HG02642 (cell line): Measurements from ENCODE around the gene PMS1.
"Not testable (repeated sequence)": the region's sequence is repeated elsewhere in the genome, so short reads cannot be mapped to it uniquely, and the experiment has no call there.

Source experiments
- ATAC-seq: cut with Tn5 transposase; IDR thresholded peaks from one replicate; pipeline ENCODE4 v1.9.1; 2021; ENCODE audit warnings: mild to moderate bottlenecking; ENCODE audit not compliant: unreplicated experiment, poor library complexity

PMS1 gene

DNA sequence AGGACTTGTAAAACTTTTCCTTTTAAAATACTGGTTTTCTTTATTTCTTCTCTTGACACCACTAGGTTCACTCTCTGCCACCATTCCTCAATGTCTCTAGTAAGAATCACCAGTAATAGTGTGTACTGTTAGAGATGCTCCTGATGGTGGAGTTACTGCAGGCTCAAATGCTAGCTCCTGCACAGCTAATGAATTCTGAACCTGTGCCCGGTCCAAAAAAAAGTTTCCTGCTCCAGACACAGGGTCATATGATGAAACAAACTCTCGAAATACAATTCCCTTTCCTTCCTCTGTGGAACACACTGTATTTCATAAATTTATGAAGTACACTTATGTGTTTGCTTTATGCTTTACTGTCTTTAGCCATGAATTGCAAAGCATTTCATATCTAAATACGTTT, 19.2 kb downstream of the PMS1 start:
- ATAC-seq, result no peak

DNA sequence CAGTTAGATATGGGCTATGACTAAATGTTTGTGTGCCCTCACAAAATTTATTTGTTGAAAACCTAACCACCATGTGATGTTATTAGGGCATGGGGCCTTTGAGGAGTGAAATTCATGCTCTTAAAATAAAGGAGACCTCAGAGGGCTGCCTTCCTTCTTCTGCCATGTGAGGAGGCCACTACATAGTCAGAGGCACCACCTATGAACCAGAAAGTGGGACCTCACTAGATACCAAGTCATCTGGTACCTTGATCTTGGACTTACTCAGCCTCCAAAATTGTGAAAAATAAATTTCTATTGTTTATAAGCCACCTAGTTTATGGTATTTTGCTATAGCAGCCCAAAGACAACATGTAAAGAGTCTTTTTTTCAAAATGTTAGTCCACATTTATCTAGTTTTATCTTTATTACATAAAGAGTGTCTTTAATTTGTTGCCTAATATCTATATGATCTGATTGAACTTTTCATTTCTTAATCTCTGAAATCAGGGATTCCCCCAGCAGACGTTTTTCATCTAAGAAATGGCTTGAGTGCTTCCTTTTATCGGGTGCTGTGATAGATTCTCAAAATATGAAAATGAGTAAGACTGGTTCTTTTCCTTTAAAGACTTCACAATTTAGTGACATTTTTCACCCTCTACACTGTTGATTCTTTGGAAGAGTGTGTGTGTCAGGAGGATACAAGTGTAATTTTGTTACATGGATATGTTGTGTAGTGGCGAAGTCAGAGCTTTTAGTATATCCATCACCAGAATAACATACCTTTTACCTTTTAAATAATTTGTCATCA, 34.2 kb downstream of the PMS1 start:
- no peak for ATAC-seq

DNA sequence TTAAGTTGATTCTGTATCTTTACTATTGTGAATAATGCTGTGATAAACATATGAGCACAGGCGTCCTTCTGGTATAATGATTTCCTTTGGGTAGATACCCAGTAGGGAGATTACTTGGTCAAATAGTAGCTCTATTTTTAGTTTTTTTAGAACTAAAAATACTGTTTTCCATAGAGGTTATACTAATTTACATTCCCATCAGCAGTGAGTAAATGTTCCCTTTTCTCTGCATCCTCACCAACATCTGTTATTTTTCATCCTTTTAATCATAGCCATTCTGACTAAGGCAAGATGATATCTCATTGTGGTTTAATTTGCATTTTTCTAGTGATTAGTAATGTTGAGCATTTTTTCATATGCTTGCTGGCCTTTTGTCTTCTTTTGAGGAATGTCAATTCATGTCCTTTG, 35.1 kb downstream of the PMS1 start:
- ATAC-seq, result no peak

DNA sequence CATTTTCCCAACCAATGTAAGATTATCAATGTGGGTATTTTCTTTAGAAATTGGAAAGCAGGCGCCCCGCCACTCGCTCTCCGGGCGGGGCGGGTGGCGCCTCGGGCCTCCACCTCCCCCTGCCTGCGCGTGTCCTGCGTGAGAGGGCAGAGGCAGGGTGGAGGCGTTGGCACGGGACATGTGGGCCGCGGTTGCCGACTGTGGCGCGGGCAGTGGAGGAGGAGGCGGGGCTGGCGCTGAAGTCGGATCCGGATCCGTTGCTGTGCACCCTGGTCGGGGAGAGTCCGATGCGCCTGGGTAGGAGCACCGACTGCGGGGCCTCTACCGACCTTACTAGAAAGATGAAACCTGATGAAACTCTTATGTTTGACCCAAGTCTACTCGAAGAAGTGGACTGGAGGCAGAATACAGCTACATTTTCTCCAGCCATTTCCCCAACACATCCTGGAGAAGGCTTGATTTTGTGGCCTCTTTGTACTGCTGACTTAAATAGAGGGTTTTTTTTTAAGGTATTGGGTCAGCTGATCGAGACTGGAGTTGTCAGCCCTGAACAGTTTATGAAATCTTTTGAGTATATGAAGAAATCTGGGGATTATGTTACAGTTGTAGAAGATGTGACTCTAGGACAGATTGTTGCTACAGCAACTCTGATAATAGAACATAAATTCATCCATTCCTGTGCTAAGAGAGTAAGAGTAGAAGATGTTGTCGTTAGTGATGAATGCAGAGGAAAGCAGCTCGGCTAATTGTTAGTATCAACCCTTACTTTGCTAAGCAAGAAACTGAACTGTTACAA, 37.9 kb downstream of the PMS1 start:
- ATAC-seq, result no peak

DNA sequence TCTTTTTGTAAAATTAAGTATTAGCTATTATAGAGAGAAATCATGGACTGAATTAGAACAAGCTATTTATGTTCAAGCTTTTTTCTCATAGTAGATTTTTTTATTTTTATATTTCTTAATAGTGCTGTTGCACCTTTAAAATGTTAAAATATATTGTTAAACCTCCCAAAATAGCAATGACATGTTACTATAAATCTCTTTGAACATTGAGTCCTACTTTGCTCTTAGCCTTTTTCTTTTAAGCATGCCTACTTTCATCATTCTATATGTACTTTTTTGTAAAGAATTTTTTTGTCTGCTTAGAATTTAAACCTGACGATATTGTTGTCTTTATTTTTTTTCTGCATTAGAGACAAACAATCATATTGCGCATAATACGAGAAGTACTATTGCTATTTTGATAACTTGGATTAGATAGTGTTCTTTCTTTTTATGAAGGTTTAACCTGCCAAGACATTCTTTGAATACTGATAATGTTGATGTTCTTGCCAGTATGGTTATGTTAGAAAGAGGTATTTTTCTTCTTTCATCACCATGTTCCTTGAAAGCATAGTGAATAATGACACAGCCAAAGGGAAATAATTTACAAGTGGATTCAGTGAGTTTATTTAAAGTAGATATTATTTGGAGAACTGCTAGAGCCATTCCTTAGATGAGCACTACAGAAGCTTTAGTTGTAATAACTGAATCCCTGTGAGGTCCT, 40.6 kb downstream of the PMS1 start:
- no peak for ATAC-seq

DNA sequence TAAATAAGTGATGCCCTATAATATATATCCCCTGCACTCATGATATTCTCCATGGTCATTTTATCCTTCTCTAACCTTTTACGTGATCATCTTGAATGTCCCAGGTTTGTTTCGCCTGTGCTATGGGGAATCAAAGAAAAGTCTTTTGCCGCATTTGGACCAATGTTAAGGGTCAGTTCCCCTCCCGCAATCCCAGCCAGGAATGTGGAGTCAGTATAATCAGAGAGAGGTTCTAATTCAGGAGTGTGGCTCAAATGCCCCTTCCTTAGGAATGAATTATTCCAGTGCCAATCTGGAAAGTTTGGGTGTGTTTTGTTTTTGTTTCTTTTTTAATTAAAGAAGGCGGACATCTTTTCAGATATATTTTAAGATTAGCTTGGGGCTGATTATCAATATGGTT, 41.8 kb downstream of the PMS1 start:
- ATAC-seq, result no peak

DNA sequence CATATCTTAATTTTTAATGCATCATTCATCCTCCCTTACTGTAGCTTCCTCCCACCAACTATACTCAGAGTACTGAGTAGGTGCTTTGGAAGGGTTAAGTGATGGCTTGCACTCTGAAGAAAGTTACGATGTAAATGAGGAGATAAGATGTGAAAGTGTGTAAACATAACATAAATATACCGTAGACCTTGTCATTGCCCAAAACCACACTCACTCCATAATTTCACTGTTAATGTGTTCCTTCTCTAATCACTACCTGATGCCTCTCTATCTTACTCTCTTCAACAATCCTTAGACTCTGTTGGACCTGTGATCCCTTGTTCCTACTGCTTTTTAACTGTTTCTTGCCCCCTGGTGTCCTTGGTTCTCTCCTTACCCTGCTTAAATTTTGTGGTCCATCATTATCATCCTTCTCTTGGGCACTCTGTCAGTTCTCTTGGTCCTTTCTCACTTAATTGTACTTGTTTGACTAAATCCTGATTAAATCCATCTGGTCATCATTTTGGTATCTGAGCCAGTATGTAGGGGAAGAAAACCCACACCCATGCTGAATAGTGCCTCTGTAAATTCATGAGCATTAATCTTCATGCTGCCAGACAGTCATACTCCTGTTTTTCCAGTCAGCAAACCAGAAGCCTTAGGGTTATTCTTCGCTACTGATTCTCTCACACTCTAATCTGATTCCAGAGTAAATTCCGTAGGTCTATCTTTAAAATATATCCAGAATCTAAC, 45.0 kb downstream of the PMS1 start:
- no peak for ATAC-seq

DNA sequence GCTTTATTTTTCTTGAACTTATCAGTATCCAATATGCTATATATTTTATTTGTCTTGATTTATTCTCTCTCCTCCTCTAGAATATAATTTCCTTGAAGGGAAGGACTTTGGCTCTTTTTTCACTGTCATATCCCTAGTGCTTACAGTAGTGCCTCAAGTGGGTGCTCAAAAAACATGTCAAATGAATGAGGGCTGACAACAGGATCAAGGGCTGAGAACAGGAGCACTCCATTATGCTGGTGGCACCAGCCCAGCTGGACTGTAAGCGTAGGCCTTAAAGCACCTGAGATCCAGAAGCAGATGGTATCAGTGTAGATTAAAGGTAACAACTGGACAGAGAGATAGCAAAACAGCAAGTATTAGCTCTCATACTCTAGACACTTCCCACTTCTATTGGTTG, 46.3 kb downstream of the PMS1 start:
- ATAC-seq, result no peak

DNA sequence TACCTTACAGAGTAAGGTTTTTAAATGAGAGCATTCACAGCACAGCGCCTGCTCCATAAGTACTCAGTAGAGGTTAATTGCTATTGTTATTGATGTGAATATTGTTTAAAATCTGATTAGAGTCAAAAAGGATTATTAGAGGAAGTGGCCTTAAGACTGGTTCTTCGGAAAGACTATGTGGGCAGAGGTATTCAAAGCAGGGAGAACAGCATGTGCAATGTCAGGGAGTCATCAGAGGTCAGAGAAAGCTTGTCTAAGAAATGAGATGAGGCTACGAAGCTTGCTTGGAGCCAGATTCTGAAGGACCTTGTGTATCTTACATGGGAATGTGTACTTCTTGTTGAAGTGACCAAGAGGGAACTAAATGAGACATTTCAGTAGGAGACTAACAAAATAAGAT, 49.8 kb downstream of the PMS1 start:
- no peak for ATAC-seq

DNA sequence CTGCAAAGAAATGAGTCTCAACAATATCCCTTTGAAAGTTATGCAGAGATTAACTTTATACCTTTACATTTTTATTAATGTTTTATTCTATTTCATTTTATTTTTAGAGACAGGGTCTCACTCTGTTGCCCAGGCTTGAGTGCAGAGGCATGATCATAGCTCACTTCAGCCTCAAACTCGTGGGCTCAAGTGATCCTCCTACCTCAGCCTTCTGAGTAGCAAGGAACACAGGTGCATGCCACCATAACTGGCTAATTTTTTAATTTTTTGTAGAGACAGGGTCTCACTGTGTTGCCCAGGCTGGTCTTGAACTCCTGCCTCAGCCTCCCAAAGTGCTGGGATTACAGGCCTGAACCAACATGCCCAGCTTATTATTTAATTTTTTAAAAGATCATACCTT, 50.4 kb downstream of the PMS1 start:
- not testable (repeated sequence) for ATAC-seq

DNA sequence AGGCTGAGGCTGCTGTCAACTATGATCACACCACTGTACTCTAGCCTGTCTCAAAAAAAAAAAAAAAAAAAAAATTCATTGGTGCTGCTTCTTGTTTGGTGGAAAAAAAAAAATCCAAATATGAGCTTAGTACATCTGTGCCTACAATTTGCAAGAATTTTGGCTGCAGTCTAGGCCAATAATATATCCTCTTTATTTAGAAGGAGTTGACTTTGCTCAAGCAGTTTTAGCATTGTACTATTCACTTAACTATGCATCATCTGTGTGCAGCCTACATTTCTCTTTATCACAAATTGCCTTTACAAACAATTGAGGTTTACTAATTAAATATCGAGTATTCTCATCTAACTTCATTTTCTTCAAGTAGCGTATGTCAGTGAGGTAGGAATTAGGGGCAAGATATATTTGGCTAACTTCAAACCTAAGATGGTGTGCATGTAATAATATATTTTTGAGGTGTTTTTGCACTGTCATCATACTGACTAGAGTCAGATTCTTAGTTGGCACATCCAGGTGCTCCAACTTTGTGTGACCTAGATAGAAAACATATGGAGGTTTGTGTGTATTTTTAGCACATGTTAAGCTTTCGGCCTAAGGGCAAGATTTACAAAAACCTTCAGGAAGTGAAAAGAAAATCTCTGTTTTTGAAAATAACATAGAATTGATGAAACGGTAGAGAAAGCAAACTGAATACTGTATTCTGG, 51.8 kb downstream of the PMS1 start:
- ATAC-seq, result no peak

DNA sequence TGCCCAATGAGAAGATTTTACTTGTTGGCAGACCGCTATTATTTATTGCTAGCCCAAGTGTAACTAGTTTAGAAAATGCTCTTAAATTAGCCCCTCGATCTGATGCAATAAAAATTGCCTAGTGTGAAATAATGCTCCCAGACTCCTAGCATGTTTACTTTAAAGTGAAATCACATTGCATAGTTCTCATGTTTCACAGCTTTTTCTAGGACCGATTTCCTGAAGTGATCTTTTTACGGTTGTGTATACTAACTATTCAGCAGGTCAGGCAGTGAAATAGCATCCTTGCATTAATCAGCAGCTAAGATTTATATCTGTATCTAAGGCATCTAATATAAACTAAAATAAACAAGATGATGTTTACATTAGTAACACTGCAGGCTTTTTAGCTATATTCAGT, 52.4 kb downstream of the PMS1 start:
- no peak for ATAC-seq

DNA sequence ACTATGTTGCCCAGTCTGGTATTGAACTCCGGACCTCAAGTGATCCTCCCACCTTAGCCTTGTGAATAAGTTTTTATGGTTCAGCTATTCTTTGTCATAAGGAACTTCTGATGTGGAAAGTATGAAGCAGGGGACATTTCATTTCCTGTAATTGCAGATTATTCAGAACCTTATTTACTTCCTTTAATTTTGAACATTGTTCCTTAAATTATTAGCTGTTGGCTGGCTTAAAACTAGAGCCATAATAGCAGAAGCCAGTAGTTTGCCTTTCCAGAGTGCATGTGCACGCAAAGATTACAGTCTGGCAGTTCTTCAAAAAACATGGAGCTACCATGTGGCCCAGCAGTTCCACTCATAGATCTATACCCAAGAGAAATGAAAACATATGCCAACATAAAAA, 53.1 kb downstream of the PMS1 start:
- ATAC-seq, result no peak

DNA sequence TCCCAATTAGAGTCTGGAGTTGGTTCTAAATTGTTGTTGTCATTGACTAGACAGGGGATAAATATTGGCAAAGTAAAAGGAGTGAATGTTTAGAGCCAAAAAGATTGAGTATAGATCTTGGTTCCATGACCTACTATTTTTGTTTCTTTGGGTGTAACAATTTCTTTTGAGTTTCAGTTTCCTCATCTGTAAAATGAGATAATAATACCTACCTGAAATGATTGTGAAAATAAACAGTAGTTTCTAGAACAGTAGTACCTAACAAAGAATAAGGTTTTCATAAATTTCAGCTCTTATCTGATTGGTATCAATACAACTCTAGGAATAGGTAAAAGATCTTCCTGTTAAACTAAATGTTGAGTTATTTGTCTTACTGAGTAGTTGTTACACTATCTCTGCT, 56.8 kb downstream of the PMS1 start:
- ATAC-seq, result no peak

DNA sequence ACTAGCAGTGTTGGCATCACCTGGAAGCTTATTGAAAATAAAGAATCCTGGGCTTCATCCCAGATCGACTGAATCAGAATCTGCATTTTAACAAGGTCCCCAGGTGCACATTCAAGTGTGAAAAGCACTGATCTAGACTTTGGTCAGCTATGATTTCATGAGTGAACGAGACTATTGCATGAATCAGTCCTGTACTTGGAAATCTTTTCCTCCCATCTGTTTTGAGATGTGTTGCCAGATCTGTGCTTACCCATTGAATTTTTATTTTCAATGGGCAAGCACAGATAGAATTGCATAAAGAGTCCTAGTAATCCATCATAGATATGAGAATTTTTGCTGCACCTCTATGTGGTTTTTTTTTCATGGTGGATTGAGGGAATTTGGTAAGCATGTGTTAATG, 64.0 kb downstream of the PMS1 start:
- ATAC-seq, result no peak

DNA sequence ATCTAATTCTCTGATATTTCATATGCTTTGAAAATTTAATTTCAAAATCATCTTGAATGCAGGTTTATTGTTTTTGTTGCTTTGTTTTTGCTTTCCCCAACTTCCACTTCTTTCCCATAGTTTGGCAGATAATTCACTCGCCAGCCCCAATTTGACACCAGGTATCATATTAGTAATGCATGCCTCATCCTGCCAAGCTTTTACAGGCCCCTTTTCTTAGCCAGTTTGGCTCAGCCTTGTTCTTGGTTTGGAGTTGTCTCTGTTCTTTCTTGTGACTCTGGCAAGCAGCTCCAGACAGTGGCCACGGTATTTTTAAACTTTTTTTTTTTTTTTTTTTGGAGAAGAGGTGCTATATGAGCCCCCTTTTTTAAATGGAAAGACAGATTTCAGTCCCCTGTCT, 65.3 kb downstream of the PMS1 start:
- ATAC-seq, result no peak

DNA sequence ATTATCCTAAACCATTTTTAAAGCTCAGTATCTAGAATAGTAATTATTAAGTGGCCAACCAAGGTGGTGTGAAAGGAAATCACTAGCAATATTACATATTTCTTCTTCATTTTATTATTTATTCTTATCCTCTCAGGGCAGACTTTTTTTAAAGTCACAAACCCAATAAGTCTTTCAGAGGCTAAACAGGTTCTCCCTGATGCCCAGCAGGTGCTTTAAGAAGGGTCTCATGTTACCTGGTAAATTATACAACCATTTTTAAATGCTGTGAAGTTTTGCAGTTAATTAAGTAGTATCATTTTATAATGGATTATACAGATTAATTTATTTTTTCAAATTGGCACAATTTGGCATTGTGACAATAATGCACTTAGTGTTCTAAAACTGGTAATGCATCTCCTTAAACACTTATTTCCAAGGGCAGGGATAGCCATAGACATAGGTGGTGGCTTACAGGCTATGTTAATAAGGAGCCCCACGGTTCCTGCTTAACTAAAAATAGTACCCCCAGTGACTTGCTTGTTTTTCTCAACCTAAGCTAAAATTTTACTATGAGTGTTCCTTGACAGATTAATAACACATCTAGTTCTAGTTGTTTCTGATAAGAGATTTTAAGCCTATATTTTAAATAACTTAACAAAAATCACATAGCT, 67.0 kb downstream of the PMS1 start:
- no peak for ATAC-seq

DNA sequence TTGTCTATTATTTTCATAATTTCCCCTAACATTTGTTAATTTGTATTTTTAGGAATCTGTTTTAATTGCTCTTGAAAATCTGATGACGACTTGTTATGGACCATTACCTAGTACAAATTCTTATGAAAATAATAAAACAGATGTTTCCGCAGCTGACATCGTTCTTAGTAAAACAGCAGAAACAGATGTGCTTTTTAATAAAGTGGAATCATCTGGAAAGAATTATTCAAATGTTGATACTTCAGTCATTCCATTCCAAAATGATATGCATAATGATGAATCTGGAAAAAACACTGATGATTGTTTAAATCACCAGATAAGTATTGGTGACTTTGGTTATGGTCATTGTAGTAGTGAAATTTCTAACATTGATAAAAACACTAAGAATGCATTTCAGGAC, 69.9 kb downstream of the PMS1 start:
- no peak for ATAC-seq

DNA sequence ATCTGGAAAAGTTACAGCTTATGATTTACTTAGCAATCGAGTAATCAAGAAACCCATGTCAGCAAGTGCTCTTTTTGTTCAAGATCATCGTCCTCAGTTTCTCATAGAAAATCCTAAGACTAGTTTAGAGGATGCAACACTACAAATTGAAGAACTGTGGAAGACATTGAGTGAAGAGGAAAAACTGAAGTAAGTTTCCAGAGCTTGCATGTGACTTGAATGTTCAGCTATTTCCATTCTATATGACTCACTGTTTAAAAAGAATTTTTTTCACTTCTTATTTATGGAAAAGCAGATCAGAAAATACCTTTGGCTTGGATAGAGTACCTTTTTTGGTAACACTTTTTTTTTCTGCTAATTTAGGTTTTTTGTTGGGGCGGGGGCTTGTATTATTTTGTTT, 70.7 kb downstream of the PMS1 start:
- ATAC-seq, result no peak

DNA sequence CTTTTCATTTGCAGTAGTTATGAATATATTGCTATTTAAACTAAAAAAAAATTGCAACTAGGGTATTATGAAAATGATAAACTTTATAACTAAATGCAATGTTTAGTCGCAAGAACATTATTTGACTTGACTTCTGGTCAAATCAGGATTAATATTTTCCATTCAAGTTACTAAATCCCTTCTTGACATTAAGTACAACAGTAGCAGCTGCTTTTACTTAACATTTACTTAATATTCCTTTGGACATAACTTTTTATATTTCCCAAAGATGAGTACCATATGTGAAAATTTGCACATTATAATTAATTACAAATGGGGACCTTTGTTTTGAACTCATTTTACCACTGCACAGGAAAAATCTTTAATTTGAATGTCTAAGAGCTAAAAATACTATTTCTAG, 74.0 kb downstream of the PMS1 start:
- ATAC-seq, result no peak
